Left ventricle myocardium superior (tissue), 1 donor: ENCODE measurements around the gene MAPK8. TPM values are rescaled to one million over a fixed set of nuclear protein-coding genes. Genes with fewer than 3 reads are reported as not detected.

ENCODE experiments used
- ATAC-seq: fragments of 200-7000 bp; cut with Tn5 transposase; one replicate; pipeline ENCODE4 v1.9.1; 2020; ENCODE audit warnings: mild to moderate bottlenecking, moderate library complexity
- DNase-seq: peaks from one replicate; pipeline ENCODE4 v3.0.0-alpha.2; 2020
- intact Hi-C: fragments of 100-400 bp; cut with micrococcal nuclease; formaldehyde crosslinking; loops from one replicate; pipeline ENCODE4 v1.11.0; 2022
- total RNA-seq: library from RNA; stranded (reverse); fragmentation: NEBNext Ultra II Directional; extraction: Animal tissue kit (Norgen Biotek cat#: 25700); gene quantifications from one replicate; pipeline ENCODE4 v1.2.1, GENCODE V29; 2021
- donor health status: DM: no; HTN: yes; CAD: no; lungs with severe emphysema.

Gene MAPK8
- total RNA-seq, 1 donor from 2014 or later = 38.4 TPM

- DNase-seq = peak; percentile 73
- intact Hi-C loops = no loop called here
- ATAC-seq = peak; percentile 71
Observed at GRCh38 chr10:48289501-48290238, 16.8 kb upstream of the MAPK8 start.

- intact Hi-C loops = no loop called here
- DNase-seq = no peak
- no peak for ATAC-seq
Observed at GRCh38 chr10:48290286-48290685, 16.2 kb upstream of the MAPK8 start.

- DNase-seq = no peak
- intact Hi-C loops = no loop called here
- ATAC-seq = no peak
Observed at GRCh38 chr10:48291190-48291589, 15.3 kb upstream of the MAPK8 start.

GRCh38 chr10:48292616-48293015 lies 13.9 kb upstream of the MAPK8 start:
- ATAC-seq (no peak), DNase-seq (no peak)
- intact Hi-C loops = no loop called here

- intact Hi-C loops = no loop called here
- DNase-seq (no peak), ATAC-seq (no peak)
Observed at GRCh38 chr10:48294431-48294830, 12.0 kb upstream of the MAPK8 start.

GRCh38 chr10:48296576-48297098 lies 9.8 kb upstream of the MAPK8 start:
- intact Hi-C loops = no loop called here
- ATAC-seq (no peak), DNase-seq (no peak)

GRCh38 chr10:48299066-48299465 lies 7.4 kb upstream of the MAPK8 start:
- DNase-seq = no peak
- intact Hi-C loops = no loop called here
- ATAC-seq = no peak

- ATAC-seq (no peak), DNase-seq (no peak)
- intact Hi-C loops = no loop called here
Observed at GRCh38 chr10:48299692-48300091, 6.8 kb upstream of the MAPK8 start.

GRCh38 chr10:48300556-48300955 lies 5.9 kb upstream of the MAPK8 start:
- ATAC-seq (no peak), DNase-seq (no peak)
- intact Hi-C loops = no loop called here

GRCh38 chr10:48302515-48303476 lies 3.7 kb upstream of the MAPK8 start:
- ATAC-seq (no peak), DNase-seq (no peak)
- intact Hi-C loops = no loop called here

GRCh38 chr10:48305905-48306264 lies 592 bp upstream of the MAPK8 start:
- no peak for ATAC-seq
- intact Hi-C loops = no loop called here
- DNase-seq = no peak

GRCh38 chr10:48306870-48307710 lies 613 bp downstream of the MAPK8 start:
- ATAC-seq (peak; percentile 78), DNase-seq (peak; percentile 80)
- intact Hi-C loops = no loop called here

GRCh38 chr10:48307711-48308018 lies 1.2 kb downstream of the MAPK8 start:
- intact Hi-C loops = no loop called here
- ATAC-seq (no peak), DNase-seq (no peak)

GRCh38 chr10:48309711-48310226 lies 3.3 kb downstream of the MAPK8 start:
- intact Hi-C loops = no loop called here
- ATAC-seq = no peak
- no peak for DNase-seq

GRCh38 chr10:48314107-48314506 lies 7.6 kb downstream of the MAPK8 start:
- ATAC-seq = peak; percentile 9
- intact Hi-C loops = no loop called here
- no peak for DNase-seq

GRCh38 chr10:48316236-48316635 lies 9.8 kb downstream of the MAPK8 start:
- intact Hi-C loops = no loop called here
- no peak for DNase-seq
- ATAC-seq = no peak

GRCh38 chr10:48317321-48317990 lies 11.0 kb downstream of the MAPK8 start:
- ATAC-seq = no peak
- DNase-seq = no peak
- intact Hi-C loops = no loop called here

- intact Hi-C loops = no loop called here
- DNase-seq = no peak
- ATAC-seq = no peak
Observed at GRCh38 chr10:48322017-48322416, 15.5 kb downstream of the MAPK8 start.

- no peak for DNase-seq
- intact Hi-C loops = no loop called here
Observed at GRCh38 chr10:48324580-48324979, 18.1 kb downstream of the MAPK8 start.

More at GRCh38 chr10:48324580-48324979, 18.1 kb downstream of the MAPK8 start:
- no peak for ATAC-seq
